ENCODE results near the gene OR8A1.

OR8A1 gene

DNA sequence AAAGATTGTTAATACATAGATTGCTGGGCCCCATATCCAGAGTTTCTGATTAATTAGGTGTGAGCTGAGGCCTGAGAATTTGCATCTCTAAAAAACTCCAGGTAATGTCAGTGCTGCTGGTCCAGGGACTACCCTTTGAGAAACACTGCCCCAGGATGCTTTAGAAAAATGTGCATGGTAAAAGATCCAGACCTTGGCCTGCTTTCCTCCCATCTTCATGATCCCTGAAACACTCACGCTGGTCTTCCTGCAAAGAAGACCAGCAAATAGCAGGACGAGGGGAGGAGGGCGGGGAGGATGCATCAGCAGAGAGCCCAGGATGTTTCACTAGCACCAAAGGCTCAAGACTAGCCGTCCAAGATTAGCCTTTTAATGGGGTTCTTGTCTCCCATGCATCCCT, at the start of gene OR8A1:
TSS of gene OR8A1 (plus strand) at position 301 of the 400 bp plus-strand sequence. CDS start 123 bp downstream, outside the sequence.
- no peak for DNase-seq (ENCODE audit: low read depth)

DNA sequence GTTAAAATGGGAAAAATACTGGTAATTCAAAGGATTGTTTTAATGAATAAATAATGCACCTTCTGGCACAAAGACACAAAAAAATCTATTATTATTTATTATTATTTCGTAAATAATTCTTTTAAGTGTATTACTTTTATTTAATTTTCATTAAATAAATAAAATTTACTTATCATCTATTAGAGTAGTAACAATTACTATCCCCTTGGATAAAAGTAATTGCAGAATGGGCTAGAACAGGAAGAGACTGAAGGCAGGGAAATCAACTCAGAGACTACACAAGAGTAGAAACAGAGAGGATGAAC, 49.3 kb upstream of the OR8A1 start:
- DNase-seq (ENCODE audit: low read depth): no peak

DNA sequence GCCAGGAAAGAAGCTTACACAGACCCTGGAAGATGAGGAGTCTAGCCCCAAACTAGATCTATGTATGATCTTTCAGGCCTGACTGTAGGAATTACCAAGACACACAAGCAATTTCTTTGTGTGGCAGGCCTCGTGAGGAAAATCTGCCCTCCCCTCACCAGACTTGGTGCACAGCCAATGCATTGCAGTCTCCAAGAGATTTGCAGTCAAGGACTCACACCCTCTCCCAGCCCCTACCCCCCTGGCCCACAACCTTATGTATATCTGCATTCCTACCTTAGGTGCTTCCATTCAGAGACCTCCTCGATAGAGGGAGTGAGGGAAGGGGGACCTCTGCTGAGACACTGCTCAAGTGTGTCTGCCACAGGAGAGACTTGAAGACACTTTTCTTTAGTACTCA, 36.2 kb upstream of the OR8A1 start:
- DNase-seq (ENCODE audit: low read depth): no peak

DNA sequence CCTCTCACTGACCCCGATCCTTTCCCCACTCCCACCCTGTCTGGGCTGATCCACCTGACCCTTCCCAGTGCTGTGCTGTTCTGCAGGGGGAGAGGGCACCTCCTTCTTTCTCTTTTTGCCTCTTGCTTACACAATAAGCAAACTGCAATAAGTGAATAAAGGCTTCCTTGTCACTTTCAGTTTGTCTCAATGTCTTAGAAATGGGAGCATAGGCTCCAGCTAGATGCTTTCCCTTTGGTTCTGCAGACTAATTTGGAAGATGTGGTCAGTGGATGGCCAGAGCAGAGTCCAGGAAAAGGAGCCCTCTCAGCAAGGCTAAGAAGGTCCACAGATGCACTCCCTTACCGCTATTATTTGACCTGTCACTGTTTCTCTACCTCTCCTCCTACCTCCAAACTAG, 35.7 kb upstream of the OR8A1 start:
- no peak for DNase-seq (ENCODE audit: low read depth)

DNA sequence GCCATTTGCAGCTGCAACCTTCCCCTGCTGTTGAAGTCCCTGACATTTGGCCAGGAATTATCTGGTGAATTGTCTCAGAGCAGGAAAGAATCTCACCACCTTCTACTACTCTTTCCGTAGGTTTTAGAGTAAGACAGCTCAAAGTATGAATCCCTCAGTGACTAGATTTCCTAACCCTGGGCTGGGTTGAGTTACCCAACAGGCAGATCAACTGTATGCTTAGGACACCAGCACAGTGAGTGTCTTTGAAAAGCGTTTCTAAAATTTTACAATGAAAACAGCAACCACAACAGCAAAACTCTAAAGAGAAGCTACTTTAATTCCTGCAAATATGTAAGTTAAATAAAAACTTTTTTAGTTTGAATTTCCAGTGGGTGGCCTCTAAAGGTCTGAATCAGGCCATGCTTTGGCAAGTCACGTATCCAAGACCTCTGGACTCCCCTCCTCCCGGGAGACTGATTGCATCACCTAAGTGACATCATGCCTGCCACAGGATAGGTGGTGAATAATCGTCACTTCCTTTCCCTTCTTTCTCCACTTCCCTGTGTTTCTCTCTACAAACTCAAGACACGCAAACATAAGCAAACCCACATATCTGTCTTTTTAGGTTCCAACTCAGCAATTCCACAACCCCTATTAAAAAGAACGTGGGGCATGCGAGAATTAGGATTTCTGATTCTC, 34.1 kb upstream of the OR8A1 start:
- no peak for DNase-seq (ENCODE audit: low read depth)

DNA sequence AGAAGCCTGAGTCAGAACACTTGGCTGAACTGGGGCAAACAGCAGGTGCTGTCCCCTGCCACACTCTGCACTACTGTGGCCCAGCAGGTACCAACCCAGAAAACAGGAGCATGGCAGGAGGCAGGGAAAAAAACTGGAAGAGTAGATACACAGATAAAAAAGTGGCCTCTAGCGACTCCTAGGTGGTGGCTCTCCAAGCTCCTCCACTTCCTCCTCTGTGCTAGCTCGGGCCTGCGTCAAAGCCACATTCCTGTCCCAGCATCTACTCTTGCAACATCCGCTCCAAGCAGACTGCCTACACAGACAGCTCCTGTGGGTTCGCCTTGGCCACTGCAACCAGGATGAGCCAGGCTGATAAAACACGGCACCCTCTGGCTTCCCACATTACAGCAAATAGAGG, 33.3 kb upstream of the OR8A1 start:
- DNase-seq (ENCODE audit: low read depth): no peak

DNA sequence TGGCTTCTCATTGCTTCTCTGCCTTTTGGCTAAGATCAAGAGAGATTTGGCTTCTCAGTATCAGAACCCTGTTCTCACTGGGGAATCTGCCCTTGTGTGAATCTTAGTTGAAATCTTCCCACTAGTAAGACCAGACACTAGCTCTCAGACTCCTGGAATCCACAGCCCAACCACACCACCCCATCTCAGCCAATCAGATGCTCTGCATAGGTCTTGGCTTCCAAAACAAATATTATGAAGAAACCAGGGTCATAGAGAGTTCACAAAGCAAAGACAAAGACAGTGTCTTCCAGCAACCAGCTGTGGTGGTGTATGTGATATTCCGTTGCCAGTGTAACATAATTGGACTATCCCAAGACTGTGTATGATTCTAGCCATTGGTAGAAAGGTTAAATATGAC, 31.8 kb upstream of the OR8A1 start:
- DNase-seq (ENCODE audit: low read depth): no peak

DNA sequence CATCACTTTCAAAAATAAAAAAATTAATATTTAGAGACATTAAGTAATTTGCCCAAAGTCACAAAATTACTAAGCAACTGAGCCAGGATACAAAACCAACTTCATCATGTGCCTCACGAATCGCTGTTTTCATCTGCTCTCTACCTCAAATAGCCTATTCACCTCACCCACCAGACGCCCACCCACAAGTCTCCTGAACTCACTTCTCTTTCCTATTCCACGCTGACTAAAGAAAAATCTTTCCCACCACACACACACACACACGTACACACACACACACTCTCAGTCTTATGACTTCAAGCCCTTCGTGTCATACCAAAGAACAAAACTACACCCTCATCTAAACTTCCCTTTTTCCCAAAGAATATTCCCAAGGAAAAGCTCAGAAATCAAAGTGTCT, 28.6 kb upstream of the OR8A1 start:
- no peak for DNase-seq (ENCODE audit: low read depth)

DNA sequence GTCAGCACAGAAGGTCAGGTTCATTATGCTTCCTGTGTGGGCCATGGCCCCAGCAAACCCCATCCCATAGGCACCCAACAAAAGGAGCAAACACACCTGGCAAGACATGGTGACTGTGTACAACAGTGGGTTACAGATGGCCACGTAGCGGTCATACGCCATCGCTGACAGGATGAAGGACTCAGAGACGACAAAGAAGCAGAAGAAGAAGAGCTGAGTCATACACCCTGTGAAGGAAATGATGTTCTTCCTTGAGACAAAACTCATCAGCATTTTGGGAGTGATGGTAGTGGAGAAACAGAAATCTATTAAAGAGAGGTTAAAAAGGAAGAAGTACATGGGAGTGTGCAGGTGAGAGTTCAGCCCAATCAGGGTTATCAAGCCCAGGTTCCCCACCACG, 26.7 kb upstream of the OR8A1 start:
- no peak for DNase-seq (ENCODE audit: low read depth)

DNA sequence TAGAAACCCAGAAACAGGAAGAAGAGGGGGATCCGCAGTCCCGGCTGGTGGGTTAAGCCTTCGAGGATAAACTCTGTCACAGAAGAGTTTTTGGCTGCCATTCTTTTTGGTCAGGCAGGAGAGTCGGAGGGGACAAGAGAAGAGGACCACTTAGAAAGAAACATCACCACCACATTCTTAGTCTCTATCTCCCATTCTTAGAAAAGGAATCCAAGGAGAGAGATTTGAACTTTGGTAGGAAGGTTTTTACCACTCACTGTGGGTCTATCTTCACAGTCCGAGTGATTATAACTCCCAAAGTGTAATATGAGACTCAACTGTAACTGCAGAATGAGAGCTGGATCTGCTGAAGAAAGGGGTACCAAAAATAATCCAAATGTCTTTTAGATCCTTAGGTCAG, 26.2 kb upstream of the OR8A1 start, which contains the start of gene OR8B12:
TSS of gene OR8B12 (minus strand) at position 101 of the 400 bp plus-strand sequence. CDS start at position 101, 0 bp downstream.
- no peak for DNase-seq (ENCODE audit: low read depth)

DNA sequence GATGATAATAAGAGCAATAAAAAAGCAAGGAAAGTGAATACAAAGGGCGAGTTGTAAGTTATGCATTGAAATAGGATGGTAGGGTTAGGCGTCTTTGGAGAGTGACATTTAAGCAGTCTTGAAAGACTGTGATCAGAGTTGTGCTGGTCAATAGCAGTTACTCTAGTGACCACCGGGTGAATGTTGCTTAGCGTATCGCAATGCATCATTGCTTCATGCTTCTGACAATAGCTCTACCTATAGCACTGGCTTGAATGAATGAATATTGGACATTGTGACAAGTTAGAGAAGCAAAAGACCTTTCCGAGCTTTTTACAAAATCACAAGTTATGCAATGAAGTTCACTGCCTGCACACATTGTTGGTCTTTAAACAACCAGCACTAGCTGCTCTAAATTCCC, 18.6 kb upstream of the OR8A1 start:
- no peak for DNase-seq (ENCODE audit: low read depth)

DNA sequence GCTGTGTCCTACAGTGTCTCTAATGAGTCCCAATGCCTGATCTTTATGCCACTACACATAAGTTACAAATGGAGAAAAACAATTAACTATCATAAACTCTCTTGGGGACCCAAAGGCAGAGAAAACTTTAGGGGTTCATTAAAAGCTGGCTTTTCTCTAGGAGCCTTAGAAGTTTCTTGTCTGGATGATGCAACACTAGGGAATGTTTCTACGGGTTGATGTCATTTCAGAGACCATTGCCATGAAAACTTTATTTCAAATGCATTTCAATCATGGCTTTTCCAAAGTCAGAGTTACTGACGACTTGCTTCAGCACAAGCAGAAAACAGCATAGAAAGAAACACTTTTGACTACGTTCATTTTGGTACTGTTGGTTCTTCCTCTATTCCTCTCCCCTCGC, 17.8 kb upstream of the OR8A1 start:
- DNase-seq (ENCODE audit: low read depth): no peak

DNA sequence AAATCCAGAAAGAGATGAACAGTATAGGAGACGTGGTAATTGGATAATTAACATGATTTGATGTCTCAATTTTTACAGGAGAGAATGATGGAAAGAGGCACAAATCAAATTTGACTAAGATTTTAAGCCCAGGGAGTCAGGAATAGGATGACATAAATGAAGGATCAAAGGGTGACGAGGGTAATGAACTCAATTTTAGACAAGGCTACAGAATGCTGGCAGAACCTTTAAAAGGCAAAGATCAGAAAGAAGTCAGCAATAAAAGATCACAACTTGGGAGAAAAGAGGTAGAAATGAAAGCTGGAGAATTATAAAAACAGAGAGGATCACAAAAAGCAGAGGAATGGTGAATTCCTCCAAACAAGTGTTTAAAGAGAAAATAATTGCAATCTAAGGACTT, 13.0 kb upstream of the OR8A1 start:
- DNase-seq (ENCODE audit: low read depth): no peak

DNA sequence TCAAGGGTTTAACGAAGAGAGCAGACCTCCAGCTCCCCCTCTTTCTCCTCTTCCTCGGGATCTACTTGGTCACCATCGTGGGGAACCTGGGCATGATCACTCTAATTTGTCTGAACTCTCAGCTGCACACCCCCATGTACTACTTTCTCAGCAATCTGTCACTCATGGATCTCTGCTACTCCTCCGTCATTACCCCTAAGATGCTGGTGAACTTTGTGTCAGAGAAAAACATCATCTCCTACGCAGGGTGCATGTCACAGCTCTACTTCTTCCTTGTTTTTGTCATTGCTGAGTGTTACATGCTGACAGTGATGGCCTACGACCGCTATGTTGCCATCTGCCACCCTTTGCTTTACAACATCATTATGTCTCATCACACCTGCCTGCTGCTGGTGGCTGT, 363 bp downstream of the OR8A1 start:
- no peak for DNase-seq (ENCODE audit: low read depth)

DNA sequence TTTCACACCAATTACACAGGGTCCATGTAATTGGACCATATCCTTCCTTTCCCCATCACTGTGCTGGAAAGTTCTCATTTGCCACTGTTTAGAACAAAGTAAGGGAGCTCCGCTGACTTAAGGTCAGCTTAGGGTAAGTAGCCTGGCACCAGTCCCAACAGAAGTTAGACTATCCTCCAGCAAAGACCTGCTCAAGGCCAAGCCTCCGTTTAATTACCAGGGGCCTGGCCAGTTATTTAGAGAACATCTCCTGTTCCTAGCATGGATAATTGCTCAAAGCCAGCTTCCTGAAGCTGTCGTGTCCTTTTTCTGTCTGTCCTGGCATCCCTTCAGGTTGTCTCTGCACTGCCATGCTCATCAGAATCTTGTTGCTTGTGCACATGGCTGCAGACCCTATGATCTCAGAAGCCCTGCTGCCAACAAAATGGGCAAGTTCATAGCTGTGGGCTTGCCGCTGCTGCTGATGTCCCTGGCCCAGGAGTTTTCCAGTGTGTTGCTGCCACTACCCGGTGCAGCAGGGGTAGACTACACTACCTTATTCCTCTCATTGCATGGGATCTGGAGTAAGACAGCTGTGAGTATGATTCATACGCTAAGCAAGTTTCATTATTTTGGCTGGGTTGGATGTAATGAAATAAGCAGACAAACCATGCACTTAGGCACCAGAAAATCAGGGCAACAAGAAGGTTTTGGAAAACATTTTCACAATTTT, 8.1 kb downstream of the OR8A1 start:
- DNase-seq (ENCODE audit: low read depth): no peak

DNA sequence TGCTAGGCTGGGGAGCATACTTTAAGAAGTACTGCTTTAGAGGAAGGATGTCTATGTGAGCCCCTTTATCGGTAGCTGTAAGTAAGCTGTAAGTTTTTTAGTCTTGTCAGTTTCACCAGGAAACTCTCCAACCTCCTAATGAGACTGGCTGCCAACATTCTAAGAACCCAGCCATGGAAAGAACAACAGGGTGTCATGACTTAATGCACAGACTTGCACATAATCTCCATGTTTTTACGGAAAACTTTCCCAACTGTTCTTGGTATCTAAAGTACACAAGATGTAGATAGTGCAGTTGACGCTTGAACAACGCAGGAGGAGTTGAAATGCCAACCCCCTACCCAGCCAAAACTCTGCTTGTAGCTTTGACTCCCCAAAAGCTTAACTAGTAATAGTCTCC, 9.0 kb downstream of the OR8A1 start:
- DNase-seq (ENCODE audit: low read depth): no peak

DNA sequence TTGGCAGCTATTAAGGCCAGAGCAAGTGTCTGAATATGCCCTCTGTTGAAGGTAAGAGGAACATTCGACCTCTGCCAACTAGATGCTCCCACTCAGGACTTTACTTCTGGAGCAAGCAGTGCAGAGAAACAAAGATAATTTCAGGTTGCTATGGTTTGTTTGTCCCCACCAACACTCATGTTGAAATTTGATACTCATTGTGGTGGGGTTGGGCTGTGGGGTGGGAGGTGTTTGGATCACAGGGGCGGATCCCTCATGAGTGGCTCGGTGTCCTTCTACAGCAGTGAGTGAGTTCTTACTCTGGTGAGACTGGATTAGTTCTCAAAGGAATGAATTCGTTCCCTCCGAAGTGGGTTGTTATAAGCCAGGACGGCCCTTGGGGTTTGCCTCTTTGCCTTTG, 12.0 kb downstream of the OR8A1 start:
- no peak for DNase-seq (ENCODE audit: low read depth)

DNA sequence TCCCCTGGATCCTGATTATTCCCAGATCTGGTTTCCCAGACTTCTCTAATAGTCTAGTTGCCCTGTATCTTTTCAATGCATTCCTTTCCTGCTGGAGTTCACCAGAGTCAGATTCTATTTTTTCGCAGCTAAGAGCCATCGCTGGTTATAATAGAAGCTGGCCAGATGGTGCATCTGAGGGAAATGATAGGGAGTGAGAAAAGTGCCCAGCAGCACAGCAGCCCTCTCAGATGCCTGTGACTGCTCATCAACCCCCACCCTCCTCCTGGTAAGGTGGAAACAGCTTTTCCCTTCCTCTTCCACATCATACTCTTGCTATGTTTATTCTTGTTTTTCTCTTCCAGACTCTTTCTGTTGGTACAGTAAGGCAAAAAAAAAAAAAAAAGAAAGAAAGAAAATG, 12.8 kb downstream of the OR8A1 start:
- DNase-seq (ENCODE audit: low read depth): no peak

DNA sequence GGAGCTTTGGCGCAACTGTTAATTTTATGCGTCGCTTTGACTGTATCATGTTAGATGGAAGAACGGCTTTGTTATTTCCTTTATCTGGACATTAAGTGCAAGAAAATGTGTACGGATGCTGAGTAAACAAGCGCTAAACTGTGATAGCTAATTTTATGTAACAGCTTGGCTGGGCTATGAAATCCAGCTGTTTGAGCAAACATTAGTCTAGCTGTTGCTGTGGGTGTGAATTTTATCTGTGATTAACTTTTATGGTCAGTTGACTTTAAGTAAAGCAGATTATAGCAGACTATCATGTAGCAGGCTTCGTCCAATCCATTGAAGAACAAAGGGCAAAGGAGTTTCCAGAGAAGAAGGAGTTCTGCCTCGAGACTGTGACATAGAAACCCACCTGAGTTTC, 14.0 kb downstream of the OR8A1 start:
- no peak for DNase-seq (ENCODE audit: low read depth)

DNA sequence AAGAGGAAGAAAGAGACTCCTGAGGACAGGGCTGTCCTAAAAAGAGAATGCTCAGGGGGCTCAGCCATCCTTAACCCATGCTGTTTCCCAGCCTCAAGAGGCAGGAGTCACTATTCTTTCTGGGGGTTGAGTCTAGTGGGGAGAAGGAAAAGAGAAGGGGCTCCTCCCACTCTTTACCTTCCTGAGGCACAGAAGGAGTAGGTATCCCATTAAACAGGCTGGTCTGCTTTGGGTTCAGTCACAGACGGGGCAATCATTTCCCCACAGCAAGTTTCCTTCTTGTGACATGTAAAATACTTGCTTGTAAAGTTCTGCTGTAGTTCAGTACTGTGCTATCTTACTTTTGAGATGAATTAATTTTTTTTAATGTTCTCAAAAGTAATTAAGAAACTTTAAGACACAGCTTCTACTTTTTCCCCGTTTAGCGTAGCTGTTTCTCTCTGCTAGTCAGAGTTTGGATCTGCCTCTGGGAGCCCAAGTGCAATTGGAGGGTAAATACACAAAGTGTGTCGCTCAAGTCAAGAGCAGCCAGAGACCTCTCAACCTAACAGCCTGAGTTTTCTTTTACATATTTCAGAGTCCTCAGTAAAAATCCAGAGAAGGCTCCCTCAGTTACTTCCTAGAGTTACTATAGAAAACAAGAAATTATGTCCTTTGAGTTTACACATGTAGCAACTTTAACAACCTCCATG, 15.0 kb downstream of the OR8A1 start:
- DNase-seq (ENCODE audit: low read depth): no peak

DNA sequence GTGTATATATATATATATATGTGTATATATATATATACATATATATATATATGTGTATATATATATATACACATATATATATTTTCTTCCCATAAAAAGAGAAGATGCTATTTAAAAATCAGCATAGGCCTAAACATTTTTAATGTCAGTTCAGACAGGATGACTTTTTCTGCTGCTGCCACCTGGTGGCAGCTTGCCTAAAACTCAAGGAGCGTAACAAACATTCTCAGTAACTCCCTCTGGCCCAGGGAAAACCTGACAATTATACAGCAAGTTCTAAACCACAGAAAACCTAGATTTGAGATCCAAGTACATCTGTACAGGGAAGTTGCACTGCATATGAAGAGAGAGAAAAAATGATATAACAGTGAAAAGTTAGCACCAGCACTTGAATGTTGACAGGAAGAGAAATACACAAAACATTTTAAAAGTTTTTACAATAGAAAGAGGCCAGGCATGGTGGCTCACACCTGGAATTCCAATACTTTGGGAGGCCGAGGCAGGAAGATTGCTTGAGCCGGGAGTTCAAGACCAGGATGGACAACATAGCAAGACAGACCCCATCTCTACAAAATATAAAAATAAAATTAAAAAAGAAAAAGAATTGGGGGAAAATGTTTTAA, 16.6 kb downstream of the OR8A1 start:
- no peak for DNase-seq (ENCODE audit: low read depth)

DNA sequence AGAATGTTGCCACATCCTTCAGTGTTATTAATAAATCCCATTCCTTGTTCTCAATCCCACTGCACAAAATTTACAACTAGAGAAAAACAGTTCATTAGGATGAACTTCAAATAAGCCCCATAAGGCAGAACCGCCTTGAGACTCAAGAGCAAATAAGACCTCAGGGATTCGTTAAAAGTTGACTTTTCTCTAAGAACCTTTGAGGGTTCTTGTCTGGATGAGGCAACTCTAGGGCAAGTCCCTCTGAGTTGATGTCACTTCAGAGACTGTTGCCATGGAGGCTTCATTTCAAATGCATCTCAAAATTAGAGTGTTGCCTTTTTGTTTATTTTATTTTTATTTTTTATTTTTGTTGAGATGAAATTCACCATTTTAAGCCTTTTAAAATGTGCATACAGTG, 21.6 kb downstream of the OR8A1 start:
- DNase-seq (ENCODE audit: low read depth): no peak

DNA sequence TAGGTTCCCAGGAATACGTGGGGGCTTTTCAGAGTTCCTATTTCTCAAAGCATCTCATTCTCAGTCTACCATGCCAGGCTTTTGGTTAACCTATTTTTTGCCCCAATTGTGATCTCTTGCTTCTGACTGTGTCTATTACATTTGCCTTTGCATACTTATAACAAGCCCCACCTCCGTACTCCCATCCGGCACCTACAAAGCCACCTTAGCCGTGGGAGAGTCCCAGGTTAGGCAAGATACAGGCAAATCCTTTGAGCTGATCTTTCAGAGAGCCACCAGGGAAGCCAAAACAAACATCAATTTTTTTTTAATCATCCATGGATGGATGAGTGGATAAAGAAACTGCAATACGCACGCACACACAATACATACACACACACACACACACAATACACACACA, 22.8 kb downstream of the OR8A1 start:
- DNase-seq (ENCODE audit: low read depth): no peak

All from HS-27A (cell line).